Smooth muscle cell (in vitro differentiated cells): ENCODE measurements around the gene POLRMT. TPM values are rescaled to one million over a fixed set of nuclear protein-coding genes. Genes with fewer than 3 reads are reported as not detected.

Experiments
- DNase-seq: peaks from one replicate; lab custom pipeline; 2025; ENCODE audit not compliant: unreplicated experiment; lab: John Stamatoyannopoulos, UW
- H2AFZ ChIP-seq: fragments of 200-600 bp; sonication (generic); 2 replicates; pipeline ENCODE4 v1.6.0; 2016; ENCODE audit warnings: antibody characterized with exemption, low read depth, mild to moderate bottlenecking
- H3F3A ChIP-seq: fragments of 200-600 bp; sonication (generic); 2 replicates; pipeline ENCODE4 v1.6.0; 2017; ENCODE audit warnings: antibody characterized with exemption, low read depth
- H3K27ac ChIP-seq: fragments of 200-600 bp; sonication (generic); 2 replicates; pipeline ENCODE4 v1.5.1; 2016; ENCODE audit warnings: low read depth, mild to moderate bottlenecking
- H3K27me3 ChIP-seq: fragments of 200-600 bp; sonication (generic); 2 replicates; pipeline ENCODE4 v1.6.1; 2016; ENCODE audit warnings: low read depth, mild to moderate bottlenecking
- H3K36me3 ChIP-seq: fragments of 200-600 bp; sonication (generic); 2 replicates; pipeline ENCODE4 v1.5.1; 2016; ENCODE audit warnings: low read depth
- H3K4me1 ChIP-seq: fragments of 200-600 bp; sonication (generic); 2 replicates; pipeline ENCODE4 v1.5.1; 2016; ENCODE audit warnings: low read depth
- H3K4me2 ChIP-seq: fragments of 200-600 bp; sonication (generic); 2 replicates; pipeline ENCODE4 v1.6.0; 2016; ENCODE audit warnings: mild to moderate bottlenecking
- H3K4me3 ChIP-seq: fragments of 200-600 bp; sonication (generic); 2 replicates; pipeline ENCODE4 v1.5.1; 2016; ENCODE audit warnings: mild to moderate bottlenecking
- H3K79me2 ChIP-seq: fragments of 200-600 bp; sonication (generic); 2 replicates; pipeline ENCODE4 v1.6.0; 2016; ENCODE audit warnings: low read depth, mild to moderate bottlenecking
- H3K9ac ChIP-seq: fragments of 200-600 bp; sonication (generic); 2 replicates; pipeline ENCODE4 v1.6.0; 2016; ENCODE audit warnings: low read depth
- H3K9me3 ChIP-seq: fragments of 200-600 bp; sonication (generic); replicated peaks from 2 replicates; pipeline ENCODE4 v1.5.1; 2016; ENCODE audit warnings: low read depth
- H4K20me1 ChIP-seq: fragments of 200-600 bp; sonication (generic); 2 replicates; pipeline ENCODE4 v1.6.0; 2016; ENCODE audit warnings: low read depth
- WGBS: methylation state at CpG from one replicate; pipeline ENCODE4 v1.1.7; 2016; ENCODE audit warnings: low lambda C conversion rate; 5-methylcytosine and 5-hydroxymethylcytosine counted together
- polyA plus RNA-seq: library from polyadenylated mRNA; unstranded; fragments of >200 nt; fragmentation: Nextera tagmentation; extraction: Ambion mirVana; gene quantifications from 2 replicates; pipeline ENCODE4 v1.2.1, GENCODE V29; 2016
- total RNA-seq: library from RNA; depleted of rRNA; stranded (reverse); fragments of >200 nt; gene quantifications from 2 replicates; pipeline ENCODE4 v1.2.3, GENCODE V29; 2014
- TF ChIP-seq, protein P1 (sequence below): fragments of 200-600 bp; sonication (generic); IDR thresholded peaks from 2 replicates; pipeline ENCODE4 v1.5.1; 2017; ENCODE audit warnings: borderline replicate concordance, mild to moderate bottlenecking, antibody characterized with exemption; ENCODE audit not compliant: insufficient read depth, poor library complexity, severe bottlenecking

POLRMT gene
- total and polyA plus RNA-seq, 2 experiments from 2014 or later: 23.8 to 74.2 TPM

DNA sequence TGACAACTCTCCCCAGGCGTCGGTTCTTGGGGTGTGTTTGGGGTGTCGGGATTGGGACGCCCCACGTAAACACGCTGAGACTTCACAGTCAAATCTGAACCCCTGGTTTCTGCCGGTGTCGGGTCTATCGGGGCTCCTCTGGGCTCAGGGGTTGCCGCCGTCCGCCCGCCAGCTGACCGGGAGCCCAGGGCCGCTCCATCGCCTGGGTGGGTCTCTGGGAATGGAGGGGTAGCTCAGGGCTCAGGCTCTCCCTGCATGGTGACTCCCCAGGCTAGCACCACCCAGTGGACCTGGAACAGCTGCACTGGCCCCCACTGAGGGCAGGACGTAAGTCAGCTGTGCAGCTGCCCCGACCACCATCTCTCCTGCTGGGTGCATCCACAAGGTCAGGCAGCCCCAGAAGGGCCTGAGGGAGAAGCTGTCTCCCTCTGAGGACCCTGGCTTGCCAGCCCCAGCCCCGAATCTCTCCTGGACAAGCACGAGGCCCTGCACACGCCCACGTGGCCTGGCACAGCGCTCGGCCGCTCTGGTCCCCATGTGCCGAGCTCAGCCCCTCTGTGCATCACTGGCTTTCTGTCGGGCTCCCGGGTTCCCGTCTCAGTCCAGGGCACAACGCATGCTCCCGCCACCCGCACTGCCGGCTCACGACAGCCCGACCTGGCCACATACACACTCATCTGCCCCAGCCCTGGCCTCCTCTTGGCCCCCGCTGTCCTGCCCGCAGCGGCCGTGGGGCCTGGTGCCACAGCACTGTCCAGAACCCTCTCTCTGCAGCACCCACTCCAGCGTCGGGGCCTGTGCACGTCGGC, 23.6 kb upstream of the POLRMT start:
- Histone ChIP-seq H3K27ac (no peak overlapping the region), H3K27me3 (no peaks in the 10 kb centered on the region), H3K36me3 (no peaks in the 10 kb centered on the region), H3K4me3 (no peak overlapping the region), H3F3A (peaks cover 8% of the 10 kb centered on the region), H3K9me3 (no peaks in the 10 kb centered on the region), H3K79me2 (peaks cover 96% of the 10 kb centered on the region), H3K9ac (no peak overlapping the region), H2AFZ (no peak overlapping the region), H3K4me1 (peaks cover 15% of the 10 kb centered on the region), H3K4me2 (no peak overlapping the region), H4K20me1 (peaks cover 99% of the 10 kb centered on the region)
- WGBS: 97% methylated on average over 33 of the region's 43 CpGs
- TF ChIP-seq, protein P1, sequence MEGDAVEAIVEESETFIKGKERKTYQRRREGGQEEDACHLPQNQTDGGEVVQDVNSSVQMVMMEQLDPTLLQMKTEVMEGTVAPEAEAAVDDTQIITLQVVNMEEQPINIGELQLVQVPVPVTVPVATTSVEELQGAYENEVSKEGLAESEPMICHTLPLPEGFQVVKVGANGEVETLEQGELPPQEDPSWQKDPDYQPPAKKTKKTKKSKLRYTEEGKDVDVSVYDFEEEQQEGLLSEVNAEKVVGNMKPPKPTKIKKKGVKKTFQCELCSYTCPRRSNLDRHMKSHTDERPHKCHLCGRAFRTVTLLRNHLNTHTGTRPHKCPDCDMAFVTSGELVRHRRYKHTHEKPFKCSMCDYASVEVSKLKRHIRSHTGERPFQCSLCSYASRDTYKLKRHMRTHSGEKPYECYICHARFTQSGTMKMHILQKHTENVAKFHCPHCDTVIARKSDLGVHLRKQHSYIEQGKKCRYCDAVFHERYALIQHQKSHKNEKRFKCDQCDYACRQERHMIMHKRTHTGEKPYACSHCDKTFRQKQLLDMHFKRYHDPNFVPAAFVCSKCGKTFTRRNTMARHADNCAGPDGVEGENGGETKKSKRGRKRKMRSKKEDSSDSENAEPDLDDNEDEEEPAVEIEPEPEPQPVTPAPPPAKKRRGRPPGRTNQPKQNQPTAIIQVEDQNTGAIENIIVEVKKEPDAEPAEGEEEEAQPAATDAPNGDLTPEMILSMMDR: no peak
- DNase-seq: no peak

DNA sequence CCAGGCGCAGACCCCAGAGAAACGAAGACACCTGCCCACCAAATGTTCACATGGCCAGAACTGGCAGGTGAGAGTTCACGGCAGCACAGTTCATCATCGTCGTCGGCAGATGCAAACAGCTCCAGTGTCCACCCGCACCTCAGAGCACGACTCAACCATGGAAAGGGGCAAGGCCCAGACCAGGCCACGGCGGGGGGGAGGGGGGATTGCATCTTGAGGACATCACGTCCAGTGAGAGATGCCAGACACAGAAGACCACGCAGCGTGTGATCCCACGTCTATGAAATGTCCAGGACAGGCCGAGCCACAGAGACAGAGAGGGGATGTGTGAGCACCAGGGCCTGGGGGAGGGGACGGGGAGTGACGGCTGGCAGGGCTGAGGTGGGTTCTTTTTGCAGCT, 22.4 kb upstream of the POLRMT start:
- Histone ChIP-seq H3K79me2 (peaks cover 96% of the 10 kb centered on the region), H3K4me2 (no peak overlapping the region), H3K9ac (no peak overlapping the region), H3K27ac (no peak overlapping the region), H3K4me1 (peaks cover 2% of the 10 kb centered on the region), H3F3A (peaks cover 6% of the 10 kb centered on the region), H2AFZ (no peak overlapping the region), H4K20me1 (peaks cover 99% of the 10 kb centered on the region), H3K4me3 (no peak overlapping the region), H3K27me3 (no peaks in the 10 kb centered on the region), H3K36me3 (no peaks in the 10 kb centered on the region), H3K9me3 (no peaks in the 10 kb centered on the region)
- TF ChIP-seq, protein P1: no peak
- DNase-seq: no peak
- 90% methylated on average over 17 of the region's 17 CpGs for WGBS

DNA sequence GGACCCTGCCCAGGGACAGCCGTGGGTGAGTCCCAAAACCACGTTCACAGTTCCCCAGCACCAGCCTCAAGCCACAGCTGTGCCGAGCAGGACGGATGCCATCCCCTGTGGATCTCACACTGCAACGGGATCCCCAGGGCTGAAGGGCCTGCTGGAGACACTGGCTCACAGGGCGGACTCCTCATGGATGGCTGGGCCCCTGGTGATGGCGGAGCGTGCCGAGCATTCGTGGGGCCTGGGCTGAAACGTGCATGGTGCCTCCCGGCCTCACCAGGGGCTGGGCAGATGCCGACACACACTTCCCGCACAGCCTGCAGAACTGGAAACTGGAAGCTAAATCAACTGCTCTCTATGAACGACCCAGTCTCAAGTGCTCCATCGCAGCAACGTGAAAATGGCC, 20.1 kb upstream of the POLRMT start:
- no peak overlapping the region for H2AFZ ChIP-seq
- no peaks in the 10 kb centered on the region for H3K4me1 ChIP-seq
- H3K27ac ChIP-seq: no peak overlapping the region
- no peak for DNase-seq
- H3F3A ChIP-seq: no peaks in the 10 kb centered on the region
- no peaks in the 10 kb centered on the region for H3K9me3 ChIP-seq
- no peaks in the 10 kb centered on the region for H3K36me3 ChIP-seq
- peaks cover 100% of the 10 kb centered on the region for H4K20me1 ChIP-seq
- TF ChIP-seq, protein P1: no peak
- H3K4me2 ChIP-seq: no peak overlapping the region
- no peak overlapping the region for H3K4me3 ChIP-seq
- H3K9ac ChIP-seq: no peak overlapping the region
- no peaks in the 10 kb centered on the region for H3K27me3 ChIP-seq
- WGBS: 94% methylated on average over 17 of the region's 17 CpGs
- H3K79me2 ChIP-seq: peaks cover 77% of the 10 kb centered on the region
